ENCODE data around the gene PVALB.

PVALB gene

DNA sequence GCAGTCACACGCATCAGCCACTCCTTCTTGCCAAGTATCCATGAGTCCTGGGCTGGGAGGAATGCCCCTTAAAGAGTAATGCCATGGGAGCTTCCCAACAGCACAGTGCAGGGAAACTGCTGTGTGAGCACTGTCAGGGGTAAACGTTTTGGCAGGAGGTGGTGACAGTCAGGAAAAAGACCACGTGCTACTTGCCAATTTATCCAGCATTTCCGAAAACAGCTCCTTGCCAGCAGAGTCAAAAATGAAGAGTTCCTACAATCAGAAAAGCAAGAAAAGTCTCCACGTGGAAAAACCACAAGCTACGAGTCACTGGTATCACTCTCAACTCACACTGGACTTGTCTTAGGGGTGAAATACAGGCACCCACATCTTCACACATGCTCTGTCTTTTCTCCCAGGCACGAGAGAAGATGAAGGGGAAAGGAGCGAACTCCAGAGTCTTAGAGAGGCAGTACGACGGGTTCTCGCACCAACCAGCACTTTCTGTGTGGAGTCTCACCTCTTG is 50.8 kb downstream of the PVALB start:
- H3K27ac ChIP-seq = no peak overlapping the region
- no peak for TF ChIP-seq ZFX (IDR thresholded peaks at IDR 0.05)
- TF ChIP-seq, protein P1, sequence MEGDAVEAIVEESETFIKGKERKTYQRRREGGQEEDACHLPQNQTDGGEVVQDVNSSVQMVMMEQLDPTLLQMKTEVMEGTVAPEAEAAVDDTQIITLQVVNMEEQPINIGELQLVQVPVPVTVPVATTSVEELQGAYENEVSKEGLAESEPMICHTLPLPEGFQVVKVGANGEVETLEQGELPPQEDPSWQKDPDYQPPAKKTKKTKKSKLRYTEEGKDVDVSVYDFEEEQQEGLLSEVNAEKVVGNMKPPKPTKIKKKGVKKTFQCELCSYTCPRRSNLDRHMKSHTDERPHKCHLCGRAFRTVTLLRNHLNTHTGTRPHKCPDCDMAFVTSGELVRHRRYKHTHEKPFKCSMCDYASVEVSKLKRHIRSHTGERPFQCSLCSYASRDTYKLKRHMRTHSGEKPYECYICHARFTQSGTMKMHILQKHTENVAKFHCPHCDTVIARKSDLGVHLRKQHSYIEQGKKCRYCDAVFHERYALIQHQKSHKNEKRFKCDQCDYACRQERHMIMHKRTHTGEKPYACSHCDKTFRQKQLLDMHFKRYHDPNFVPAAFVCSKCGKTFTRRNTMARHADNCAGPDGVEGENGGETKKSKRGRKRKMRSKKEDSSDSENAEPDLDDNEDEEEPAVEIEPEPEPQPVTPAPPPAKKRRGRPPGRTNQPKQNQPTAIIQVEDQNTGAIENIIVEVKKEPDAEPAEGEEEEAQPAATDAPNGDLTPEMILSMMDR (conservative IDR thresholded peaks at IDR 0.05) = no peak

DNA sequence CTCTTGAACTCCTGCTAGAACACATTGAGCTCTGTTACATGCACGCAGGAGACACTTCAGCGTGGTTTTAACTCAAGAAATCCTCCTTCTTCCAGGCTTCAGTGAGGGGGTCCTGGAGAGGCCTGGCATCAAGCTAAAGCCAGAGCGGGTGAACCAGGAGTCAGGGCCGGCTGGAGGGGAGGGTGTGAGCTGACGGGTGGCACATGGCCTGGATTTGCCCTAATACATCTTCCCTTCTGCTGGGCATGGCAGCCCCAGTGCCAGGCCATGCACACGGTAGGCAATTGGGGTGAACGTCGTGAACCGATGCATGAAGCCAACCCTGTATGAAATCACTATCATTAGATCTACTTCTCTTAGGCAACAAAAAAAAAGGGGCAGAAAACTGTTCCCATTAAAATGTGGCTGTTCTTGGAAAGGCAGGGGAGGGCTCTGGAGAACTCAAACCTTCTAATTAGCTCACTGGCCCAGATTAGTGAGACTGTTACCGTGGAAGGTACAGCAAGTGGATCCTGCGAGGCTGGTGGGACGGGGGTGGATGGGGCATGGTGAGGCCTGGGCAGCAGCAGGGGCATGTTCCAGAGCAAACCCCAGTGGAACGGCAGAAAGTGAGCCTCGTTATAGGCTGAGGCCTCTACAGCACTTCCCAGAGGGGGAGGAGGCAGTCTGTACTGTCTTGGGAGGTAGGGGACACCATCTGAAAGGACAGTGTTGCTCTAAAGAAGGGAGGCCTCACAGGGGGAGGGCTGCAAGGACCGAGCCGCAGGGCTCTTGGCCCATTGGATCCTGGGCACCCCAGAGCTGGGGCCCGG is 51.5 kb downstream of the PVALB start:
- no peak overlapping the region for H3K27ac ChIP-seq
- TF ChIP-seq, protein P1 (conservative IDR thresholded peaks at IDR 0.05) = no peak
- no peak for TF ChIP-seq ZFX (IDR thresholded peaks at IDR 0.05)

DNA sequence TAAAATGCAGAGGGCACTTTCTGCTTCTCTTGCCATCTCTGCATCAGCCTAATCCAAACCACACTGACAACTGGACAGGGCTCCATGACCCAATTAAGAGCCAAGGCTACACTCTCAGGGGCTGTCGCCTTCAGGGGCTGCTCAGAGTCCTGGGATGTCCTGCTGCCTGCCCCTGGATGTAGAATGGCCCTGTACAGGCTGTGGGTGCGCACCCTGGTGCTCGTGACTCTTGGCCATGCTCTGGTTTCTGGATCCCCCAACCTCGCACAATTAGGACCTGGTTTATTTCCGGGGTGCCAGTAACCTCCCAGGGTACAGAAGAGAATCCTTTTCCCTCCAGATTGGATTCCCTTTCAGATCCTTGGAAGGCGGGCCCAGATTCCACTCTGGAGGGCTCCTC is 52.2 kb downstream of the PVALB start:
- H3K27ac ChIP-seq = no peak overlapping the region
- TF ChIP-seq ZFX (IDR thresholded peaks at IDR 0.05) = no peak
- TF ChIP-seq, protein P1 (conservative IDR thresholded peaks at IDR 0.05) = no peak

DNA sequence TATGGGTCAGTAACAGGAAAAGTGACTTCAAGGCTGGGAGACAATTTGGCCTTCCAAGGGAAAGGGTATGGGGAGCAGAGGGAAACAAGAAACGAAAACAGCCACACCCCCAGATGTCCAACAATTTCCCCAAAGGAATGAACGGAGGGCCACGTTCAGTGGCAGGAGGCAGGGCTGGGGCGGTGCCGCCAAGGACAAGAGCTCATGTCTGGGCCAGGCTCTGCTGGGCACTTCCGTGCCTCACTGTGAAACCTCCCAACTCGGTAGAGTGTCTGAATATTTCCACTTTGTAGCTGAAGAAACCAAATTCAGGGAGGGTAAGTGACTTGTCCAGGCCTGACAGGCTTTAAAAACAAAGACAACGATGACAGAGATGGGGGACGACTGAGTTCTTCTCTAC is 52.8 kb downstream of the PVALB start:
- TF ChIP-seq, protein P1 (conservative IDR thresholded peaks at IDR 0.05) = no peak
- no peak for TF ChIP-seq ZFX (IDR thresholded peaks at IDR 0.05)
- H3K27ac ChIP-seq = no peak overlapping the region

DNA sequence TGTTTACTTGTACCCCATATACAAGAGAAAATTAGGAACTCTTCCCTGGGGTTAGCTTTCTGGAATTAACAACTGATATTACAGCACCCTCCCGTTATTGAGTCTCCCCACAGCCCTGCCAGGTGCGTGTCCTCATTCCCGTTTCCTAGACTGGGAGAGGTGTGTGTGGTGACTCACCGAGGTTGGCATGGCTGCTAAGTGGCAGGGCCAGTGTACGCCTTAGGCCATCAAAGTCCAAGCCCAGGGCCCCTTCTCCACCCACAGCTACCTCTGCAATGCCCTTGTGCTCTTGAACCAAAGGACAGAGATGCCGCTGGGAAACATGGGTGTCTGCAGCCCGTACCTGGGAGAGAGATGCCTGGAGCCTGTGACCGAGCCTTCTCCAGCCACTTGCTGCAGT is 53.3 kb downstream of the PVALB start:
- H3K27ac ChIP-seq = no peak overlapping the region
- no peak for TF ChIP-seq ZFX (IDR thresholded peaks at IDR 0.05)
- TF ChIP-seq, protein P1 (conservative IDR thresholded peaks at IDR 0.05) = no peak

DNA sequence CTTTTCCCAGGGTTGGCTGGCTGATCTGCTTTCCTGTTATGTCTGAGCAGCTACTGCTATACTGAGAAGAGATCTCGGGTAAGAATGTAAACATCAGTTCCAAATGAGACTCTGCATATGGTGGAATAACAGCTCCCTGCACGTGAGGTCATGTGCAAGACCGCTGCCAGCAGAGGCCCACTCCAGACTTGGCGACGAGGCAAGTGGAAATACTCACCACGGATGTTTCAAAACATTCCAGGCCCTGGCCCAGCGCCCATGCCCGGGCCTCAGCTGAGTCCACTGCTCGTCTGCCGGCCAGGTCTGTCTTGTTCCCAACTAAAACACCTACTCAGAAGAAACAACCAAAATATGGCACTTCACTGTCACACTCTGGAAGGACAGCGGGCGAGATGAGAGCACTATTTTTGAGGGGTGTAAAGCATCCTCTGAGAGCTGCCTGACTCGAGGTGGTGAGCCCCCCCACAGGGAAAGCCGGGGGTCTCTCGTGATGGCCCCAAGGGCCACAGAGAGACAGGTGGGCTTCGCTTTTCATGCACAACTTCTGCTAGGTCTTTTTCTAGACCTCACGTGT is 54.1 kb downstream of the PVALB start:
- TF ChIP-seq, protein P1 (conservative IDR thresholded peaks at IDR 0.05) = no peak
- TF ChIP-seq ZFX (IDR thresholded peaks at IDR 0.05) = no peak

DNA sequence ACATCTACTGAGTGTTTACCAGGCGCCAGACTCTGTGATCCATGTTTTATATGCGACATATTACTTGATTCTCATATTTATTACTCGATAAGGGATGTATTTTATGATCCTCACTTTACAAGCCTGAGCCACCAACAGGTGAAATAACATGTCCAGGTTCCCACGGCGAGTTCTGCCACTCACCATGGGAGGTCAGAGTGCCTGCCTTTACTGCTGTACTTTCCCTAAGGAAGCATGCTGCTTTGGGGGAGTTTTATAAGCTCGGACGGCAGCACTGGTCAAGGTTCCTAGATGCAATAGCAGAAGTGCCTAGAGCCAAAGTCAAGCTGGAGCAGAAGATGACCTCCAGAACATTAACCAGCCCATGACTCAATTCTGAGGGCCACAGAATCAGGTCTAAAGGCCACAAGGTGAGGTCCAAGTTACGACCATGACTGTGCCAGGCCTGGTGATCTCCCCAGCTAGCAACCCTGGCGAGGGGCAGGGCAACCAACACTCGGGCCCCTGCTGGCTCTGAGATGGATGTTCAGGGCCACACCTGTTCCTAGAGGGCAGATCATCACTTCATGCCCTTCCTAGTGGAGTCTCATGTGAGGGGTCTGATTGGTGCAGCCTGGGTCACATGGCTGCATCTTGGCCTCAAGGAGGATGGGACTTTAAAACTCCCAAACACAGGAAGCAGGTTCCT is 55.1 kb downstream of the PVALB start:
- no peak overlapping the region for H3K27ac ChIP-seq
- TF ChIP-seq ZFX (IDR thresholded peaks at IDR 0.05) = no peak
- TF ChIP-seq, protein P1 (conservative IDR thresholded peaks at IDR 0.05) = no peak

More for the DNA sequence above, 54.1 kb downstream of the PVALB start:
- no peak overlapping the region for H3K27ac ChIP-seq

Data from C4-2B (cell line).